DMS53 treated with DMSO at 0.1 percent for 48 hours (cell line): ENCODE results near the gene DGKG.

Experiments used
- DNase-seq: peaks from one replicate; lab custom pipeline; 2025; ENCODE audit not compliant: unreplicated experiment; lab: John Stamatoyannopoulos, UW

Gene DGKG

GRCh38 chr3:186361762-186362536, at the start of gene DGKG:
Gene DGKG, minus strand, starts transcription at chr3:186362234. Its CDS starts 41,775 bp downstream, at chr3:186320459.
- peak; percentile 25 for DNase-seq

- no peak for DNase-seq
These were observed 49.1 kb upstream of the DGKG start for GRCh38 chr3:186411089-186411488.

- no peak for DNase-seq
These were observed 44.9 kb upstream of the DGKG start for GRCh38 chr3:186406669-186407635.

GRCh38 chr3:186401556-186401955, 39.5 kb upstream of the DGKG start:
- DNase-seq, result no peak

- no peak for DNase-seq
These were observed 38.6 kb upstream of the DGKG start for GRCh38 chr3:186400662-186401061.

GRCh38 chr3:186400026-186400425, 38.0 kb upstream of the DGKG start:
- DNase-seq, result no peak

GRCh38 chr3:186394566-186395217, 32.7 kb upstream of the DGKG start:
- no peak for DNase-seq

- DNase-seq, result no peak
These were observed 25.0 kb upstream of the DGKG start for GRCh38 chr3:186386883-186387560.

- no peak for DNase-seq
These were observed 24.0 kb upstream of the DGKG start for GRCh38 chr3:186385856-186386602.

- no peak for DNase-seq
These were observed 21.3 kb upstream of the DGKG start for GRCh38 chr3:186383026-186383993.

GRCh38 chr3:186382217-186382885, 20.3 kb upstream of the DGKG start:
- peak; percentile 45 for DNase-seq

- peak; percentile 45 for DNase-seq
These were observed 19.6 kb upstream of the DGKG start for GRCh38 chr3:186381424-186382216.

GRCh38 chr3:186380622-186381380, 18.8 kb upstream of the DGKG start:
- no peak for DNase-seq

- no peak for DNase-seq
These were observed 13.4 kb upstream of the DGKG start for GRCh38 chr3:186375443-186375842.

GRCh38 chr3:186374376-186374775, 12.3 kb upstream of the DGKG start:
- DNase-seq, result no peak

GRCh38 chr3:186369217-186369616, 7.2 kb upstream of the DGKG start:
- DNase-seq, result no peak

- DNase-seq, result peak; percentile 42
These were observed 6.7 kb upstream of the DGKG start for GRCh38 chr3:186368717-186369116.
